ENCODE data around the gene HSPE1.
"Not testable (repeated sequence)": the region's sequence is repeated elsewhere in the genome, so short reads cannot be mapped to it uniquely, and the experiment has no call there.

Gene HSPE1

GRCh38 chr2:197499594-197500502 is at the start of gene HSPE1, which contains the start of gene HSPD1:
HSPE1 (plus strand) TSS chr2:197500379; CDS start chr2:197500437, 58 bp downstream.
HSPD1 (minus strand) TSS chr2:197499840; CDS start chr2:197498848, 992 bp downstream.
- H3K27ac Mint-ChIP-seq, result peak within 1 kb of the TSS; percentile 98
- H3K9me3 Mint-ChIP-seq, result no peaks in the 10 kb centered on the region
- peaks cover 51% of the 10 kb centered on the region for H3K4me1 Mint-ChIP-seq (ENCODE audit: low read depth)
- H3K36me3 Mint-ChIP-seq (ENCODE audit: low read depth), result peaks cover 48% of the 10 kb centered on the region
- H3K27me3 Mint-ChIP-seq (ENCODE audit: low read depth), result no peaks in the 10 kb centered on the region
- H3K4me3 Mint-ChIP-seq, result peak within 1 kb of the TSS; percentile 92

GRCh38 chr2:197450465-197450864 is 49.7 kb upstream of the HSPE1 start:
- no peak overlapping the region for H3K4me3 Mint-ChIP-seq
- H3K4me1 Mint-ChIP-seq (ENCODE audit: low read depth), result peaks cover 19% of the 10 kb centered on the region
- H3K27me3 Mint-ChIP-seq (ENCODE audit: low read depth), result peaks cover 2% of the 10 kb centered on the region
- H3K36me3 Mint-ChIP-seq (ENCODE audit: low read depth), result no peaks in the 10 kb centered on the region
- H3K9me3 Mint-ChIP-seq, result no peaks in the 10 kb centered on the region
- no peak overlapping the region for H3K27ac Mint-ChIP-seq

GRCh38 chr2:197450935-197451358 is 49.2 kb upstream of the HSPE1 start:
- peaks cover 18% of the 10 kb centered on the region for H3K4me1 Mint-ChIP-seq (ENCODE audit: low read depth)
- not testable (repeated sequence) for H3K9me3 Mint-ChIP-seq; H3K36me3 Mint-ChIP-seq (ENCODE audit: low read depth); H3K4me3 Mint-ChIP-seq; H3K27me3 Mint-ChIP-seq (ENCODE audit: low read depth); H3K27ac Mint-ChIP-seq

- peak overlapping the region; percentile 96 for H3K27ac Mint-ChIP-seq
- peak overlapping the region; percentile 95 for H3K4me3 Mint-ChIP-seq
- H3K36me3 Mint-ChIP-seq (ENCODE audit: low read depth), result peaks cover 4% of the 10 kb centered on the region
- no peaks in the 10 kb centered on the region for H3K27me3 Mint-ChIP-seq (ENCODE audit: low read depth)
- H3K4me1 Mint-ChIP-seq (ENCODE audit: low read depth), result peaks cover 22% of the 10 kb centered on the region
- no peaks in the 10 kb centered on the region for H3K9me3 Mint-ChIP-seq
Observed at GRCh38 chr2:197452754-197453122, 47.4 kb upstream of the HSPE1 start.

- Mint-ChIP-seq H3K4me1 (ENCODE audit: low read depth) (peaks cover 24% of the 10 kb centered on the region), H3K4me3 (peak within 1 kb of the TSS; percentile 95), H3K27ac (peak within 1 kb of the TSS; percentile 96), H3K27me3 (ENCODE audit: low read depth) (no peaks in the 10 kb centered on the region), H3K36me3 (ENCODE audit: low read depth) (peaks cover 4% of the 10 kb centered on the region), H3K9me3 (no peaks in the 10 kb centered on the region)
Observed at GRCh38 chr2:197453123-197453913, 46.9 kb upstream of the HSPE1 start, which contains the start of gene COQ10B. COQ10B (plus strand) TSS chr2:197453552; CDS start chr2:197453561, 9 bp downstream.

GRCh38 chr2:197453914-197454398 is 46.2 kb upstream of the HSPE1 start:
- H3K27ac Mint-ChIP-seq, result peak overlapping the region; percentile 96
- no peaks in the 10 kb centered on the region for H3K27me3 Mint-ChIP-seq (ENCODE audit: low read depth)
- H3K4me1 Mint-ChIP-seq (ENCODE audit: low read depth), result peaks cover 25% of the 10 kb centered on the region
- peak overlapping the region; percentile 95 for H3K4me3 Mint-ChIP-seq
- no peaks in the 10 kb centered on the region for H3K9me3 Mint-ChIP-seq
- peaks cover 4% of the 10 kb centered on the region for H3K36me3 Mint-ChIP-seq (ENCODE audit: low read depth)

- H3K4me1 Mint-ChIP-seq (ENCODE audit: low read depth), result peaks cover 34% of the 10 kb centered on the region
- no peaks in the 10 kb centered on the region for H3K27me3 Mint-ChIP-seq (ENCODE audit: low read depth)
- no peaks in the 10 kb centered on the region for H3K9me3 Mint-ChIP-seq
- H3K27ac Mint-ChIP-seq, result peak overlapping the region; percentile 96
- peak overlapping the region; percentile 95 for H3K4me3 Mint-ChIP-seq
- peaks cover 7% of the 10 kb centered on the region for H3K36me3 Mint-ChIP-seq (ENCODE audit: low read depth)
Observed at GRCh38 chr2:197454923-197455322, 45.3 kb upstream of the HSPE1 start.

- H3K9me3 Mint-ChIP-seq, result no peaks in the 10 kb centered on the region
- H3K27ac Mint-ChIP-seq, result no peak overlapping the region
- H3K4me3 Mint-ChIP-seq, result no peak overlapping the region
- H3K27me3 Mint-ChIP-seq (ENCODE audit: low read depth), result no peaks in the 10 kb centered on the region
- peaks cover 34% of the 10 kb centered on the region for H3K4me1 Mint-ChIP-seq (ENCODE audit: low read depth)
- H3K36me3 Mint-ChIP-seq (ENCODE audit: low read depth), result peaks cover 9% of the 10 kb centered on the region
Observed at GRCh38 chr2:197455428-197455827, 44.8 kb upstream of the HSPE1 start.

GRCh38 chr2:197460649-197461048 is 39.5 kb upstream of the HSPE1 start:
- H3K4me1 Mint-ChIP-seq (ENCODE audit: low read depth), result peaks cover 16% of the 10 kb centered on the region
- H3K9me3 Mint-ChIP-seq, result no peaks in the 10 kb centered on the region
- H3K36me3 Mint-ChIP-seq (ENCODE audit: low read depth), result peaks cover 21% of the 10 kb centered on the region
- no peak overlapping the region for H3K27ac Mint-ChIP-seq
- H3K4me3 Mint-ChIP-seq, result no peak overlapping the region
- H3K27me3 Mint-ChIP-seq (ENCODE audit: low read depth), result no peaks in the 10 kb centered on the region

- no peak overlapping the region for H3K4me3 Mint-ChIP-seq
- no peak overlapping the region for H3K27ac Mint-ChIP-seq
- H3K36me3 Mint-ChIP-seq (ENCODE audit: low read depth), result peaks cover 21% of the 10 kb centered on the region
- peaks cover 17% of the 10 kb centered on the region for H3K4me1 Mint-ChIP-seq (ENCODE audit: low read depth)
- no peaks in the 10 kb centered on the region for H3K9me3 Mint-ChIP-seq
- H3K27me3 Mint-ChIP-seq (ENCODE audit: low read depth), result no peaks in the 10 kb centered on the region
Observed at GRCh38 chr2:197461057-197461456, 39.1 kb upstream of the HSPE1 start.

- Mint-ChIP-seq H3K27ac (no peak overlapping the region), H3K36me3 (ENCODE audit: low read depth) (peaks cover 26% of the 10 kb centered on the region), H3K27me3 (ENCODE audit: low read depth) (no peaks in the 10 kb centered on the region), H3K4me1 (ENCODE audit: low read depth) (peaks cover 10% of the 10 kb centered on the region), H3K4me3 (no peak overlapping the region), H3K9me3 (no peaks in the 10 kb centered on the region)
Observed at GRCh38 chr2:197464175-197464574, 36.0 kb upstream of the HSPE1 start.

- H3K4me1 Mint-ChIP-seq (ENCODE audit: low read depth), result peaks cover 5% of the 10 kb centered on the region
- H3K36me3 Mint-ChIP-seq (ENCODE audit: low read depth), result peaks cover 29% of the 10 kb centered on the region
- H3K27ac Mint-ChIP-seq, result no peak overlapping the region
- no peaks in the 10 kb centered on the region for H3K9me3 Mint-ChIP-seq
- no peak overlapping the region for H3K4me3 Mint-ChIP-seq
- H3K27me3 Mint-ChIP-seq (ENCODE audit: low read depth), result no peaks in the 10 kb centered on the region
Observed at GRCh38 chr2:197472166-197472565, 28.0 kb upstream of the HSPE1 start.

GRCh38 chr2:197477797-197478196 is 22.4 kb upstream of the HSPE1 start:
- H3K36me3 Mint-ChIP-seq (ENCODE audit: low read depth), result peaks cover 38% of the 10 kb centered on the region
- no peaks in the 10 kb centered on the region for H3K9me3 Mint-ChIP-seq
- H3K27ac Mint-ChIP-seq, result no peak overlapping the region
- H3K27me3 Mint-ChIP-seq (ENCODE audit: low read depth), result no peaks in the 10 kb centered on the region
- H3K4me1 Mint-ChIP-seq (ENCODE audit: low read depth), result peaks cover 6% of the 10 kb centered on the region
- H3K4me3 Mint-ChIP-seq, result no peak overlapping the region

GRCh38 chr2:197480165-197481036 is 19.8 kb upstream of the HSPE1 start:
- H3K9me3 Mint-ChIP-seq, result peaks cover 6% of the 10 kb centered on the region
- H3K4me1 Mint-ChIP-seq (ENCODE audit: low read depth), result peaks cover 6% of the 10 kb centered on the region
- H3K27me3 Mint-ChIP-seq (ENCODE audit: low read depth), result no peaks in the 10 kb centered on the region
- no peak overlapping the region for H3K27ac Mint-ChIP-seq
- H3K4me3 Mint-ChIP-seq, result no peak overlapping the region
- peaks cover 43% of the 10 kb centered on the region for H3K36me3 Mint-ChIP-seq (ENCODE audit: low read depth)

All from T-helper 1 cell treated with Interleukin-12 subunit alpha and Interleukin-12 subunit beta and Interleukin-4 antibody, amounts not matched to agents 30 μg/mL and 1 μg/mL, for 36 hours (primary cell).